H1 (cell line): ENCODE measurements around the gene UBE4A. TPM values are rescaled to one million over a fixed set of nuclear protein-coding genes. Genes with fewer than 3 reads are reported as not detected.

Source experiments
- CTCF ChIA-PET: fragments of 300-600 bp; sonication (Branson Sonifier 250); formaldehyde crosslinking; loops from one replicate; lab custom pipeline; 2021; ENCODE audit not compliant: partially characterized antibody; lab: Charles Lee
- POLR2A ChIA-PET: fragments of 300-600 bp; sonication (Branson Sonifier 250); formaldehyde crosslinking; loops from one replicate; lab custom pipeline; 2021; ENCODE audit warnings: inconsistent platforms; ENCODE audit not compliant: partially characterized antibody; lab: Charles Lee
- DNase-seq, 2 experiments: peaks; one replicate each; pipeline versions ENCODE4 v3.0.0 to v3.0.0-alpha.2; 2010 to 2022; ENCODE audit warnings: low spot score in 2 of 2, low read depth in 1 of 2, mixed read lengths in 1 of 2
- FAIRE-seq: peaks from 2 replicates; lab custom pipeline; 2011; peaks lifted over from hg19 to GRCh38; lab: Jason Lieb, UNC
- H2AFZ ChIP-seq: 2 replicates; pipeline ENCODE4 v1.8.1; 2012; ENCODE audit warnings: low read length, inconsistent platforms
- H2AK5ac ChIP-seq: 2 replicates; pipeline ENCODE4 v1.6.1; 2013; ENCODE audit warnings: low read depth, low read length
- H2BK120ac ChIP-seq: replicated peaks from 2 replicates; pipeline ENCODE3; 2013; ENCODE audit warnings: low read depth, low read length, inconsistent platforms
- H2BK12ac ChIP-seq: 2 replicates; pipeline ENCODE4 v1.6.1; 2013; ENCODE audit warnings: low read depth, low read length
- H2BK15ac ChIP-seq: 2 replicates; pipeline ENCODE4 v1.6.1; 2013; ENCODE audit warnings: low read length
- H2BK20ac ChIP-seq: 2 replicates; pipeline ENCODE4 v1.6.1; 2013; ENCODE audit warnings: low read length
- H2BK5ac ChIP-seq: 2 replicates; pipeline ENCODE4 v1.6.1; 2013; ENCODE audit warnings: low read depth, low read length
- H3K14ac ChIP-seq: 2 replicates; pipeline ENCODE4 v1.6.1; 2013; ENCODE audit warnings: inconsistent platforms; ENCODE audit not compliant: insufficient read length
- H3K18ac ChIP-seq: 2 replicates; pipeline ENCODE4 v1.6.1; 2013; ENCODE audit warnings: low read length; ENCODE audit errors: extremely low read depth
- H3K23ac ChIP-seq: 2 replicates; pipeline ENCODE4 v1.6.1; 2013; ENCODE audit warnings: inconsistent platforms; ENCODE audit not compliant: insufficient read length
- H3K23me2 ChIP-seq: 2 replicates; pipeline ENCODE4 v1.6.1; 2013; ENCODE audit warnings: low read depth, low read length
- H3K27ac ChIP-seq: 2 replicates; pipeline ENCODE4 v1.6.1; 2011; ENCODE audit warnings: low read depth, low read length, inconsistent platforms
- H3K27me3 ChIP-seq, 4 experiments: replicated peaks in 1 of 4; 1 replicate in 1 of 4; 2 replicates in 3 of 4; pipeline versions ENCODE4 v1.6.1 to v1.8.1; 2011 to 2013; ENCODE audit warnings: low read length in 3 of 4, mild to moderate bottlenecking in 3 of 4, inconsistent platforms in 2 of 4, mixed read lengths in 2 of 4, moderate library complexity in 1 of 4; ENCODE audit not compliant: control insufficient read depth in 3 of 4, insufficient read depth in 3 of 4; ENCODE audit errors: extremely low read depth in 1 of 4
- H3K36me3 ChIP-seq, 4 experiments: 2 replicates each; pipeline versions ENCODE4 v1.6.1 to v1.8.1; 2011 to 2013; ENCODE audit warnings: mild to moderate bottlenecking in 4 of 4, low read length in 3 of 4, moderate library complexity in 2 of 4, control low read depth in 1 of 4, inconsistent platforms in 1 of 4; ENCODE audit not compliant: insufficient read depth in 4 of 4, control insufficient read depth in 2 of 4
- H3K4ac ChIP-seq: replicated peaks from 2 replicates; pipeline ENCODE3; 2013; ENCODE audit warnings: low read length, low read depth, mixed read lengths, inconsistent platforms; ENCODE audit not compliant: insufficient read length
- H3K4me1 ChIP-seq, 4 experiments: replicated peaks in 1 of 4; 1 replicate in 1 of 4; 2 replicates in 3 of 4; pipeline versions ENCODE4 v1.6.1 to v1.8.1; 2011 to 2013; ENCODE audit warnings: low read length in 3 of 4, inconsistent platforms in 2 of 4, mixed read lengths in 1 of 4; ENCODE audit not compliant: insufficient read depth in 4 of 4, control insufficient read depth in 3 of 4
- H3K4me2 ChIP-seq, 2 experiments: 2 replicates each; pipeline versions ENCODE4 v1.6.1 to v1.8.1; 2011 to 2013; ENCODE audit warnings: low read depth in 2 of 2, low read length in 2 of 2, control low read depth in 1 of 2, inconsistent platforms in 1 of 2, mild to moderate bottlenecking in 1 of 2; ENCODE audit not compliant: insufficient read depth in 1 of 2
- H3K4me3 ChIP-seq, 4 experiments: fragments of 200-600, 300-600 bp in 1 of 4; sonication (generic), shearing (Covaris generic), sonication (Bioruptor Twin) in 1 of 4; 2 replicates each; pipeline versions ENCODE4 v1.5.1 to v1.8.1; 2011 to 2016; ENCODE audit warnings: low read length in 4 of 4, low read depth in 3 of 4, control low read depth in 2 of 4, inconsistent platforms in 2 of 4, mild to moderate bottlenecking in 2 of 4, mixed read lengths in 1 of 4, moderate library complexity in 1 of 4; ENCODE audit not compliant: insufficient read depth in 2 of 4; ENCODE audit errors: extremely low read depth in 1 of 4
- H3K56ac ChIP-seq: replicated peaks from 2 replicates; pipeline ENCODE3; 2013; ENCODE audit warnings: low read depth, mild to moderate bottlenecking, mixed read lengths, low read length, inconsistent platforms; ENCODE audit not compliant: insufficient read length
- H3K79me1 ChIP-seq: 2 replicates; pipeline ENCODE4 v1.6.1; 2013; ENCODE audit warnings: low read depth, low read length, control low read depth
- H3K79me2 ChIP-seq, 2 experiments: 2 replicates each; pipeline versions ENCODE4 v1.6.1 to v1.8.1; 2012 to 2013; ENCODE audit warnings: low read length in 2 of 2, mild to moderate bottlenecking in 2 of 2, inconsistent platforms in 1 of 2; ENCODE audit not compliant: insufficient read depth in 2 of 2, control insufficient read depth in 1 of 2
- H3K9ac ChIP-seq, 4 experiments: replicated peaks in 1 of 4; 1 replicate in 1 of 4; 2 replicates in 3 of 4; pipeline versions ENCODE4 v1.6.1 to v1.8.1; 2011 to 2013; ENCODE audit warnings: low read depth in 3 of 4, low read length in 3 of 4, control low read depth in 2 of 4, mild to moderate bottlenecking in 2 of 4, moderate library complexity in 2 of 4, inconsistent platforms in 1 of 4; ENCODE audit errors: extremely low read depth in 1 of 4
- H3K9me3 ChIP-seq, 2 experiments: 2 replicates each; pipeline versions ENCODE4 v1.6.1 to v1.8.1; 2012 to 2013; ENCODE audit warnings: mild to moderate bottlenecking in 2 of 2, moderate library complexity in 2 of 2, control low read depth in 1 of 2, inconsistent platforms in 1 of 2, low read depth in 1 of 2, low read length in 1 of 2, mixed read lengths in 1 of 2; ENCODE audit not compliant: insufficient read depth in 2 of 2
- H4K20me1 ChIP-seq, 2 experiments: replicated peaks in 1 of 2; 2 replicates each; pipeline versions ENCODE3 to v1.8.1; 2011 to 2013; ENCODE audit warnings: inconsistent platforms in 2 of 2, low read length in 2 of 2, mild to moderate bottlenecking in 1 of 2; ENCODE audit not compliant: insufficient read depth in 2 of 2, control insufficient read depth in 1 of 2
- H4K5ac ChIP-seq: 2 replicates; pipeline ENCODE4 v1.6.1; 2013; ENCODE audit warnings: low read length, low read depth, mixed read lengths, inconsistent platforms; ENCODE audit not compliant: insufficient read length
- H4K8ac ChIP-seq: 2 replicates; pipeline ENCODE4 v1.8.0; 2013; ENCODE audit warnings: mild to moderate bottlenecking, moderate library complexity, low read length, inconsistent platforms; ENCODE audit not compliant: insufficient read depth; ENCODE audit errors: extremely low read depth
- H4K91ac ChIP-seq: replicated peaks from 2 replicates; pipeline ENCODE3; 2013; ENCODE audit warnings: low read length, mixed read lengths, inconsistent platforms; ENCODE audit not compliant: insufficient read length
- NANOG ChIP-seq: IDR thresholded peaks from 2 replicates; pipeline ENCODE4 v1.6.1; 2011; ENCODE audit warnings: low read length, low read depth, mild to moderate bottlenecking, inconsistent platforms; ENCODE audit not compliant: insufficient read depth, poor library complexity, severe bottlenecking
- RBBP5 ChIP-seq: IDR thresholded peaks from 2 replicates; pipeline ENCODE4 v1.7.1; 2012; ENCODE audit warnings: low read depth, mild to moderate bottlenecking, inconsistent platforms, low read length, moderate library complexity, borderline replicate concordance
- SP4 ChIP-seq: IDR thresholded peaks from 2 replicates; pipeline ENCODE4 v1.6.1; 2012; ENCODE audit warnings: low read length, inconsistent platforms
- WGBS, 2 experiments: shearing (Covaris generic) in 1 of 2; methylation state at CpG; one replicate each; pipeline versions ENCODE4 v1.1.6 to v1.1.7; 2013 to 2015; ENCODE audit warnings: low lambda C conversion rate in 2 of 2, mixed read lengths in 2 of 2, inconsistent platforms in 1 of 2, low coverage in 1 of 2, missing lambda C conversion rate in 1 of 2; ENCODE audit not compliant: insufficient replicate concordance in 2 of 2, insufficient coverage in 1 of 2, insufficient read length in 1 of 2; ENCODE audit errors: extremely low coverage in 1 of 2, missing lambda C conversion rate in 1 of 2; 5-methylcytosine and 5-hydroxymethylcytosine counted together
- polyA plus RNA-seq, 7 experiments: library from polyadenylated mRNA; depleted of rRNA in 3 of 7; stranded (reverse) in 5 of 7; unstranded in 2 of 7; fragments of >200 nt in 5 of 7; fragments of 200-250 nt in 2 of 7; gene quantifications; 1 replicate in 5 of 7; 2 replicates in 1 of 7; 4 replicates in 1 of 7; pipeline versions ENCODE4 v1.2.1 to v1.2.3, GENCODE V29; 2011 to 2013; ENCODE audit warnings: missing spikeins in 2 of 7, mixed read lengths in 2 of 7
- total RNA-seq: library from RNA; stranded (reverse); fragmentation: NEBNext Ultra II Directional; extraction: Animal tissue kit (Norgen Biotek cat#: 25700); gene quantifications from 2 replicates; pipeline ENCODE4 v1.2.1, GENCODE V29; 2021

Gene UBE4A
- total and polyA plus RNA-seq, 2 of the 8 experiments (the other 6 are each of a cell fraction or from before 2014, with no cell fraction given) = 11.3 to 34.5 TPM

GRCh38 chr11:118321386-118322082 lies 37.9 kb upstream of the UBE4A start:
- POLR2A ChIA-PET = no interaction called here
- WGBS, 2 experiments = 83% methylated on average over 5 of the region's 5 CpGs; no CpG with 5 or more reads in 1 of the 2 experiments
- TF ChIP-seq NANOG (no peak), SP4 (no peak), RBBP5 (no peak)

More at GRCh38 chr11:118321386-118322082, 37.9 kb upstream of the UBE4A start:
- Histone ChIP-seq H3K79me2 (no peaks in the 10 kb centered on the region), H3K4me3 (no peak overlapping the region), H3K23ac (no peak overlapping the region), H4K5ac (no peak overlapping the region), H3K23me2 (peaks cover under 1% of the 10 kb centered on the region; the same call in 1 of the 2 replicates), H3K4me2 (no peak overlapping the region), H3K27me3 (peaks cover 0 to 4% (median 0%) of the 10 kb centered on the region in 4 experiments; a peak in 2 of 7 replicates), H3K36me3 (no peaks in the 10 kb centered on the region), H4K20me1 (no peaks in the 10 kb centered on the region), H2AK5ac (no peak overlapping the region), H4K91ac (no peak overlapping the region), H2AFZ (no peak overlapping the region), H2BK20ac (no peak overlapping the region), H3K9ac (no peak overlapping the region), H3K27ac (no peak overlapping the region), H3K4me1 (peaks cover 0 to 2% (median under 1%) of the 10 kb centered on the region in 4 experiments; a peak in 3 of 7 replicates), H2BK12ac (no peak overlapping the region), H3K14ac (no peak overlapping the region), H3K79me1 (no peaks in the 10 kb centered on the region), H3K18ac (no peak overlapping the region), H2BK120ac (no peak overlapping the region), H2BK15ac (no peak overlapping the region), H2BK5ac (no peak overlapping the region), H3K9me3 (no peaks in the 10 kb centered on the region), H4K8ac (no peak overlapping the region), H3K4ac (no peak overlapping the region), H3K56ac (no peak overlapping the region)
- DNase-seq (no peak), FAIRE-seq (no peak)
- CTCF ChIA-PET = no interaction called here
